ENCODE measurements around the gene PAQR8. TPM values are rescaled to one million over a fixed set of nuclear protein-coding genes. Genes with fewer than 3 reads are reported as not detected.

Gene PAQR8
- polyA plus RNA-seq, 1 experiment: 2.3 TPM

DNA sequence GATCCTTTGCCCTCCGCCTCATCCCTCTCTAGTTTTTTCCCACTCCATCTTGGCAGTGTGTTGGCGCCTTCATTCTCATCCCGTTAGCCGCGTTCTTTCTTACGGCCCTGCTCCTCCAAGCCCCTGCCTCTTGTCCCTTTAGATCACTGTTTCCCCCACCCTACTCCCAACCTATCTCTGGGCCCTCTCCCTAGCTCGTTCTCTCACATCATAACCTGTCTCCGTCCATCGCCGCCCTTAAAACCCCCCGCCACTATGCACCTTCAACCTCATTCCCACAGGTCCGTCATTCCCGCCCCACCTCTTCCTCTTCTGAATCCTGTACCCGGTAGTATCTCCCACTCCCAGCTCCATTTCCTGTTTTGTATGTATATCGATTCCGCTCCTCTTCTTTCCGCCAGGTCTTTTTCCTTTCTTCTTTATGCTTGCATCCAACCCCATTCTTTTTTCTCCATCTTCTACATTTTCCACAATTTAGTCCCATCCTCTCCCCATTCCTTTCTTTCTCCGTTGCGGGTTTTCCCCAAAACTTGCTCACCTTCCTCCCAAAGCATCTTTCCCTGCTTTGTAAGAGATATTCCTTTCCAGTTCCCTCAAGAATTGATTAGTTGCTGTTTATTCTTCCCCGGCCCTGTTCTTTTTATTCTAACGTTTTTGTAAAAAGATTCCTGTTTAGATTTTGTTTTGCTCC is 58.9 kb downstream of the PAQR8 start:
- ChIA-PET CTCF (interaction anchor here (1.1 to 3.8 kb wide), 6 partner anchors 65 to 242 kb away, joined by 3 to 22 read pairs (median 6); partner anchors contain the start of gene TRAM2), POLR2A (no interaction called here)
- peak overlapping the region; percentile 84 for H3K4me3 ChIP-seq (ENCODE audit: low read depth, low read length)
- no peaks in the 10 kb centered on the region for H3K27me3 ChIP-seq (ENCODE audit: control insufficient read depth, insufficient read depth, low read length)
- TF ChIP-seq, protein P1, sequence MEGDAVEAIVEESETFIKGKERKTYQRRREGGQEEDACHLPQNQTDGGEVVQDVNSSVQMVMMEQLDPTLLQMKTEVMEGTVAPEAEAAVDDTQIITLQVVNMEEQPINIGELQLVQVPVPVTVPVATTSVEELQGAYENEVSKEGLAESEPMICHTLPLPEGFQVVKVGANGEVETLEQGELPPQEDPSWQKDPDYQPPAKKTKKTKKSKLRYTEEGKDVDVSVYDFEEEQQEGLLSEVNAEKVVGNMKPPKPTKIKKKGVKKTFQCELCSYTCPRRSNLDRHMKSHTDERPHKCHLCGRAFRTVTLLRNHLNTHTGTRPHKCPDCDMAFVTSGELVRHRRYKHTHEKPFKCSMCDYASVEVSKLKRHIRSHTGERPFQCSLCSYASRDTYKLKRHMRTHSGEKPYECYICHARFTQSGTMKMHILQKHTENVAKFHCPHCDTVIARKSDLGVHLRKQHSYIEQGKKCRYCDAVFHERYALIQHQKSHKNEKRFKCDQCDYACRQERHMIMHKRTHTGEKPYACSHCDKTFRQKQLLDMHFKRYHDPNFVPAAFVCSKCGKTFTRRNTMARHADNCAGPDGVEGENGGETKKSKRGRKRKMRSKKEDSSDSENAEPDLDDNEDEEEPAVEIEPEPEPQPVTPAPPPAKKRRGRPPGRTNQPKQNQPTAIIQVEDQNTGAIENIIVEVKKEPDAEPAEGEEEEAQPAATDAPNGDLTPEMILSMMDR (IDR thresholded peaks at IDR 0.05; ENCODE audit: insufficient read depth, low read depth, low read length): no peak
- no peak for DNase-seq (ENCODE audit: low read depth)
- H3K36me3 ChIP-seq (ENCODE audit: control insufficient read depth, insufficient read depth, low read length): no peaks in the 10 kb centered on the region

DNA sequence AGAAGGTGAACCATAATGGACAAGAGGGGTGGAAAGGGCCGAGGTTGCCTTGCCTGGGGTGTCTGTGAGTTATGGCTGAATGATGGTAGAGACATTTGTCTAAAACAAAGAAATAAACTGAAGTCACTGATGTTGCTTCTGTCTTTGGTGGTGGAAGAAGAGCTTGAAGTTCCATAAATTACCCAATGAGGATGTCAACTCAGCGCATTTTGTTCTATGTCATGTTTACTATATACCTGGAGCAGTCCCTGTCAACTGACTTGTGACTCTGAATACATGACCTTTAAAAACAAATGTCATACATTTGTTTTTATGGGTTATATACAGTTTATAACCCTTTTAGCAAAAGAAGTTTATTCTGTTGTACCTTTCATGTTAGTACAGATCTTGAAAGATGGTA is 60.2 kb downstream of the PAQR8 start:
- Histone ChIP-seq H3K27me3 (ENCODE audit: control insufficient read depth, insufficient read depth, low read length) (no peaks in the 10 kb centered on the region), H3K4me3 (ENCODE audit: low read depth, low read length) (no peak overlapping the region), H3K36me3 (ENCODE audit: control insufficient read depth, insufficient read depth, low read length) (no peaks in the 10 kb centered on the region)
- POLR2A ChIA-PET: no interaction called here
- CTCF ChIA-PET: interaction anchor here (1.1 to 3.8 kb wide), 4 partner anchors 63 to 240 kb away, joined by 3 to 22 read pairs (median 3); no protein-coding TSS in a partner anchor
- DNase-seq (ENCODE audit: low read depth): no peak
- TF ChIP-seq, protein P1 (IDR thresholded peaks at IDR 0.05; ENCODE audit: insufficient read depth, low read depth, low read length): no peak

DNA sequence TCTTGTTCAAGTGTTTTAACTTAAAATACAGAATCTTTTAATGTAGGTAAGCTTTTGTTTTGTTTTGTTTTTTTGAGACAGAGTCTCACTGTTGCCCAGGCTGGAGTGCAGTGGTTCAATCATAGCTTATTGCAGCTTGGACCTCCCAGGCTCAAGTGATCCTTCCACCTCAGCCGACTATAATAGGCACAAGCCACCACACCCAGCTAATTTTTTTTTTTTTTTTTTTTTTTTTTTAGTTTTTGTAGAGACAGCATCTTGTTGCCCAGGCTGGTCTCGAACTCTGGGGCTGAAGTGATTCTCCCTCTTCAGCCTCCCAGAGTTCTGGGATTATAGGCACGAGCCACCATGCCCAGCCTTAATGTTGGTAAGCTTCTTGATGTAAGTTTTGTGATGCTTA is 61.5 kb downstream of the PAQR8 start:
- no peaks in the 10 kb centered on the region for H3K27me3 ChIP-seq (ENCODE audit: control insufficient read depth, insufficient read depth, low read length)
- DNase-seq (ENCODE audit: low read depth): no peak
- CTCF ChIA-PET: interaction anchor here (0.7 to 1.9 kb wide), 7 partner anchors 15 to 240 kb away, joined by 3 to 6 read pairs (median 3); no protein-coding TSS in a partner anchor

DNA sequence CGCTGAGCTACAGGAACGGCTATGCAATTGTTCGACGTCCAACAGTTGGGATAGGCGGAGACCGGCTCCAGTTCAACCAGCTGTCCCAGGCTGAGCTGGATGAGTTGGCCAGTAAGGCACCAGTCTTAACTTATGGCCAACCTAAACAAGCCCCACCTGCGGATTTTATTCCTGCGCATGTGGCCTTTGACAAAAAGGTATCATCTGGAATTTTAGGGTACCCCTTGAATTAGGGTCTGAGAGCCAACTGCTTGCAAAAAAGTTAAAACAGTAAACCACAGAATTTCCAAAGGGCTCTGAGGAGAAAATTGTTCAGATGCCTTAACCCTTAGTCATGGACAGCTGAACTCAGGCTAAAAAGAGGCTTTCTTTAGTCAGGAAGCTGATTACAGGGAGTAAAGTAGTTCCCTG is 62.0 kb downstream of the PAQR8 start:
- H3K36me3 ChIP-seq (ENCODE audit: control insufficient read depth, insufficient read depth, low read length): no peaks in the 10 kb centered on the region
- H3K27me3 ChIP-seq (ENCODE audit: control insufficient read depth, insufficient read depth, low read length): no peaks in the 10 kb centered on the region
- TF ChIP-seq, protein P1 (IDR thresholded peaks at IDR 0.05; ENCODE audit: insufficient read depth, low read depth, low read length): no peak
- H3K4me3 ChIP-seq (ENCODE audit: low read depth, low read length): no peak overlapping the region
- ChIA-PET CTCF (interaction anchor here (0.5 to 1.9 kb wide), 9 partner anchors 15 to 239 kb away, joined by 3 to 6 read pairs (median 3); no protein-coding TSS in a partner anchor), POLR2A (interaction anchor here (1.1 kb wide), 1 partner anchor 149 kb away, joined by 3 read pairs; no protein-coding TSS in a partner anchor)
- DNase-seq (ENCODE audit: low read depth): peak; percentile 51

More for the DNA sequence above, 61.5 kb downstream of the PAQR8 start:
- Histone ChIP-seq H3K4me3 (ENCODE audit: low read depth, low read length) (no peak overlapping the region), H3K36me3 (ENCODE audit: control insufficient read depth, insufficient read depth, low read length) (no peaks in the 10 kb centered on the region)
- TF ChIP-seq, protein P1 (IDR thresholded peaks at IDR 0.05; ENCODE audit: insufficient read depth, low read depth, low read length): no peak
- POLR2A ChIA-PET: interaction anchor here (1.1 kb wide), 1 partner anchor 150 kb away, joined by 3 read pairs; no protein-coding TSS in a partner anchor

DNA sequence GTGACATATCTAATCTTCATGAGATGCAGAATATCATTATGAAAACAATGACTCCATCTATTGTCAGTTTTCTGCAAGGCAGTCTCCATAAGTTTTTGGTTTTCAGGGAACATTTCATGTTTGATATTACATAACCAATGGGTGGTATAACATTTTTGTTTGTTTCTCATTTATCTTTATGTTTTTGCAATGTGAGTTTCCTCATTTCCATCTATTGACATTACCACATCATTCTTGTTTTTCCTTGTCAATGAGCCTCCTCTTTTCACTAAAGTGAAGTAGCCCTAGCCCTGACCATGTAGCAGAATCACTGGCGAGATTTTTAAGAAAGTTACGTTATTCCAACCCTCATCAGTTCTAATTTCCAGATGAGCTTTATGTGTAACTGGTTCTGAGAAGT is 62.6 kb downstream of the PAQR8 start:
- ChIA-PET POLR2A (interaction anchor here (1.1 kb wide), 1 partner anchor 149 kb away, joined by 3 read pairs; no protein-coding TSS in a partner anchor), CTCF (interaction anchor here (0.9 to 1.9 kb wide), 5 partner anchors 84 to 239 kb away, joined by 3 to 6 read pairs (median 5); no protein-coding TSS in a partner anchor)
- DNase-seq (ENCODE audit: low read depth): no peak
- TF ChIP-seq, protein P1 (IDR thresholded peaks at IDR 0.05; ENCODE audit: insufficient read depth, low read depth, low read length): no peak
- H3K36me3 ChIP-seq (ENCODE audit: control insufficient read depth, insufficient read depth, low read length): no peaks in the 10 kb centered on the region
- H3K4me3 ChIP-seq (ENCODE audit: low read depth, low read length): no peak overlapping the region
- H3K27me3 ChIP-seq (ENCODE audit: control insufficient read depth, insufficient read depth, low read length): no peaks in the 10 kb centered on the region
